ENCODE results near the gene LTBP1.

- TF ChIP-seq, protein P1, sequence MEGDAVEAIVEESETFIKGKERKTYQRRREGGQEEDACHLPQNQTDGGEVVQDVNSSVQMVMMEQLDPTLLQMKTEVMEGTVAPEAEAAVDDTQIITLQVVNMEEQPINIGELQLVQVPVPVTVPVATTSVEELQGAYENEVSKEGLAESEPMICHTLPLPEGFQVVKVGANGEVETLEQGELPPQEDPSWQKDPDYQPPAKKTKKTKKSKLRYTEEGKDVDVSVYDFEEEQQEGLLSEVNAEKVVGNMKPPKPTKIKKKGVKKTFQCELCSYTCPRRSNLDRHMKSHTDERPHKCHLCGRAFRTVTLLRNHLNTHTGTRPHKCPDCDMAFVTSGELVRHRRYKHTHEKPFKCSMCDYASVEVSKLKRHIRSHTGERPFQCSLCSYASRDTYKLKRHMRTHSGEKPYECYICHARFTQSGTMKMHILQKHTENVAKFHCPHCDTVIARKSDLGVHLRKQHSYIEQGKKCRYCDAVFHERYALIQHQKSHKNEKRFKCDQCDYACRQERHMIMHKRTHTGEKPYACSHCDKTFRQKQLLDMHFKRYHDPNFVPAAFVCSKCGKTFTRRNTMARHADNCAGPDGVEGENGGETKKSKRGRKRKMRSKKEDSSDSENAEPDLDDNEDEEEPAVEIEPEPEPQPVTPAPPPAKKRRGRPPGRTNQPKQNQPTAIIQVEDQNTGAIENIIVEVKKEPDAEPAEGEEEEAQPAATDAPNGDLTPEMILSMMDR (IDR thresholded peaks at IDR 0.05; ENCODE audit: low read depth, low read length, poor library complexity, severe bottlenecking) = no peak
- TF ChIP-seq EZH2phosphoT487 (IDR thresholded peaks at IDR 0.05; ENCODE audit: borderline replicate concordance, low read length) = no peak
Observed at GRCh38 chr2:33392366-33392765, 445.6 kb downstream of the LTBP1 start.

All from DOHH2 (cell line).